Heart left ventricle (tissue), 13 donors: ENCODE results near the gene ADCY4.

Source experiments
- CTCF ChIP-seq, 12 donors: fragments of 200-600 bp; sonication (generic) in 4 of 12; IDR thresholded peaks; one replicate each; pipeline versions ENCODE4 v1.5.0 to v1.8.0; 2018 to 2022; ENCODE audit warnings: antibody characterized with exemption in 12 of 12, mild to moderate bottlenecking in 5 of 12
- POLR2A ChIP-seq, 2 donors: fragments of 450-650 bp; IDR thresholded peaks; one replicate each; pipeline ENCODE4 v1.6.1; 2017; ENCODE audit warnings: antibody characterized with exemption in 2 of 2, mild to moderate bottlenecking in 2 of 2, moderate library complexity in 2 of 2
- donor health status: ischemic (EF 13 %, LVEDD 7.1; RV severe dilation, severe dysfunction).
- donor health status: DM: no; HTN: yes; CAD: no.
- donor health status: DM: no; HTN: no; CAD: no.
- donor health status: ischemic (EF 25% LVEDD 6.9; RV normal size, moderate dysfunction).
- donor health status: ischemic (EF 25% LVEDD 5.7; RV mildly dilated, moderate dysfunction).
- donor health status: ischemic (EF 35%, LVEDD 5.7; RV mildly dilated, moderate dysfunction).
- donor health status: nonischemic (EF 11% LVEDD 7.7; RV severe dilation, severe dysfunction).
- donor health status: DM: yes; HTN: yes; CAD: no.
- donor health status: PGD.
- donor health status: ischemic (EF 29% LVEDD 5.4; RV normal size, mild dysfunction).
- donor health status: nonischemic (EF 23%, LVEDD 6.1; RV moderate dilation, normal function).

GRCh38 chr14:24329736-24330135 is 5.1 kb downstream of the ADCY4 start:
- TF ChIP-seq CTCF (IDR thresholded peaks at IDR 0.05) (no peak), POLR2A (IDR thresholded peaks at IDR 0.05) (no peak)
